Adrenal gland (tissue), 12 donors: ENCODE results near the gene RASA3. TPM values are rescaled to one million over a fixed set of nuclear protein-coding genes. Genes with fewer than 3 reads are reported as not detected.

Source experiments
- DNase-seq, 7 donors: peaks; one replicate each; pipeline ENCODE4 v3.0.0-alpha.2; 2019 to 2020
- H3K27ac ChIP-seq, 5 donors: fragments of 200-600 bp; sonication (generic) in 4 of 5; 1 replicate in 3 of 5; 2 replicates in 2 of 5; pipeline versions ENCODE4 v1.5.1 to v1.8.0; 2016 to 2020; ENCODE audit warnings: mild to moderate bottlenecking in 1 of 5
- H3K27me3 ChIP-seq: fragments of 200-600 bp; 2 replicates; pipeline ENCODE4 v1.8.0; 2021
- H3K36me3 ChIP-seq, 2 donors: fragments of 200-600 bp; replicated peaks in 1 of 2; 1 replicate in 1 of 2; 2 replicates in 1 of 2; pipeline versions ENCODE4 v1.5.1 to v1.8.0; 2018 to 2022
- H3K4me1 ChIP-seq, 2 donors: fragments of 200-600 bp; replicated peaks in 1 of 2; 1 replicate in 1 of 2; 2 replicates in 1 of 2; pipeline versions ENCODE4 v1.5.1 to v1.8.0; 2018 to 2021
- H3K4me3 ChIP-seq, 4 donors: fragments of 200-600 bp; sonication (generic) in 3 of 4; one replicate each; pipeline ENCODE4 v1.5.1; 2016 to 2018
- H3K9me3 ChIP-seq, 3 donors: fragments of 200-600 bp; sonication (generic) in 1 of 3; replicated peaks in 1 of 3; 1 replicate in 2 of 3; 2 replicates in 1 of 3; pipeline versions ENCODE4 v1.5.1 to v1.8.0; 2016 to 2021
- CTCF ChIP-seq, 6 experiments: fragments of 450-650 bp in 4 of 6; fragments of 200-600 bp in 2 of 6; sonication (generic) in 1 of 6; IDR thresholded peaks; 1 replicate in 5 of 6; 2 replicates in 1 of 6; pipeline versions ENCODE4 v1.5.1 to v1.8.0; 2016 to 2021; ENCODE audit warnings: antibody characterized with exemption in 6 of 6, mild to moderate bottlenecking in 2 of 6, moderate library complexity in 1 of 6
- POLR2A ChIP-seq, 2 donors: fragments of 450-650 bp; IDR thresholded peaks; one replicate each; pipeline ENCODE4 v1.6.1; 2017; ENCODE audit warnings: antibody characterized with exemption in 2 of 2, mild to moderate bottlenecking in 2 of 2, moderate library complexity in 1 of 2
- WGBS, 4 donors: extraction: QIAGEN DNeasy Blood & Tissue Kit in 2 of 4; methylation state at CpG; one replicate each; pipeline versions ENCODE4 v1.1.5 to v1.1.7; 2013 to 2017; 5-methylcytosine and 5-hydroxymethylcytosine counted together
- intact Hi-C, 2 donors: fragments of 100-400 bp; cut with DNase I; formaldehyde crosslinking; loops; one replicate each; pipeline versions ENCODE4 v1.14.1 to v1.15.0; 2022 to 2023
- polyA plus RNA-seq, 3 donors: library from polyadenylated mRNA; stranded (reverse); fragments of 200-250 nt in 2 of 3; fragments of 350-450 nt in 1 of 3; fragmentation: Illumina TruSeq in 1 of 3; extraction: RNeasy Lipid Tissue Mini Kit (QIAGEN cat#74804) in 1 of 3; gene quantifications; one replicate each; pipeline ENCODE4 v1.2.3, GENCODE V29; 2013 to 2014
- total RNA-seq, 9 donors: library from RNA; depleted of rRNA in 4 of 9; stranded (reverse); fragments of >200 nt in 4 of 9; fragments of 120-200 nt in 1 of 9; fragmentation: NEBNext Ultra II Directional in 1 of 9; extraction: Animal tissue kit (Norgen Biotek cat#: 25700) in 1 of 9; gene quantifications; one replicate each; pipeline versions ENCODE4 v1.1.0 to v1.2.4, GENCODE V29; 2013 to 2023
- donor health status: healthy with polysubstance abuse.
- donor health status: Bipolar disorder and iron deficiency.
- donor health status: DM: yes; HTN: yes; CAD: no.
- donor health status: DM: no; HTN: no; CAD: no.
- donor health status: DM: no; HTN: no; CAD: no.
- donor health status: DM: yes; HTN: yes; CAD: no.

RASA3 gene
- total and polyA plus RNA-seq, 12 donors: 2.2 to 11.7 (median 7.3) TPM

- H3K27ac ChIP-seq: no peak overlapping the region
- TF ChIP-seq POLR2A (IDR thresholded peaks at IDR 0.05): no peak
- TF ChIP-seq CTCF (IDR thresholded peaks at IDR 0.05): no peak
- no peaks in the 10 kb centered on the region for H3K36me3 ChIP-seq
- intact Hi-C loops: no loop called here
- WGBS, 4 donors: 58 to 84% (median 75%) methylated on average over 10 to 11 of the region's 11 CpGs
- no peaks in the 10 kb centered on the region for H3K9me3 ChIP-seq
- H3K4me1 ChIP-seq: no peaks in the 10 kb centered on the region
- no peak overlapping the region for H3K4me3 ChIP-seq
- DNase-seq: no peak
- no peaks in the 10 kb centered on the region for H3K27me3 ChIP-seq
These were observed 25.6 kb upstream of the RASA3 start for GRCh38 chr13:114157869-114158495.

DNA sequence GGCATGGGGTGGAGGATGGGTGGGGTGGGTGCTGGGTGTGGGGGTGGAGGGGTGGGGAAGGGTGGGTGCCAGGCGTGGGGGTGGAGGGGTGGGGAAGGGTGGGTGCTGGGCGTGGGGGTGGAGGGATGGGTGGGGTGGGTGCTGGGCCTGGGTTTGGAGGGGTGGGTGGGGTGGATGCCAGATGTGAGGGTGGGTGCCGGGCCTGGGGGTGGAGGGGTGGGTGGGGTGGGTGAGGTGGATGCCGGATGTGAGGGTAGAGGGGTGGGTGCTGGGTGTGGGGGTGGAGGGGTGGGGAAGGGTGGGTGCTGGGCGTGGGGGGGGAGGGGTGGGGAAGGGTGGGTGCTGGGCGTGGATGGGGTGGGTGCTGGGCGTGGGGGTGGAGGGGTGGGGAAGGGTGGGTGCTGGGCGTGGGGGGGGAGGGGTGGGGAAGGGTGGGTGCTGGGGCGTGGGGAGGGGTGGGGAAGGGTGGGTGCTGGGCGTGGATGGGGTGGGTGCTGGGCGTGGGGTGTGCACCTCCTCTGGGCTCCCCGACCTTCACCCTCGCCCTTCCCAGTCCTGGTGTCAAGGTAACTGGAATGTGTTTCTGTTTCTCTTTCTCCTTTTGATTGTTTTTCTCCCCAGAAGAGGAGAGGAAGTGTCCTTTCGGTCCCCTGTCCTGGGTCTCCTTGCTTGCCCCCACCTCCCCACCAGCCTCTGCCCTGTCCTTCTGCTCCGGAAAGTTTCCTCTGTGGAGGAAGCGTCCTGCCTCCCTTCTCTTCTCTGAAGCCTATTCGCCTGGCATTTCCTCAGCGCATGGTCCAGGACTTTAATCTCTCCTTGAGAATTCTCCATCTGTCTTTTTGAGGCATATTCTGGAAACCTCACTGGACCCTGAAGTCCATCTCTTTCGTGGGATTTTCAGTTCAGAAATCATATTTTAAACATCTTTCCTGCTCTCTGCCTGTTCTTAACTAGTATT is 23.8 kb upstream of the RASA3 start:
- intact Hi-C loops: no loop called here
- no peak for TF ChIP-seq CTCF (IDR thresholded peaks at IDR 0.05)
- no peak for TF ChIP-seq POLR2A (IDR thresholded peaks at IDR 0.05)
- no peak overlapping the region for H3K27ac ChIP-seq
- no peaks in the 10 kb centered on the region for H3K4me1 ChIP-seq
- no peaks in the 10 kb centered on the region for H3K9me3 ChIP-seq
- H3K36me3 ChIP-seq: no peaks in the 10 kb centered on the region
- 31 to 58% (median 46%) methylated on average over 10 to 19 of the region's 19 CpGs for WGBS, 4 donors
- DNase-seq: no peak
- no peak overlapping the region for H3K4me3 ChIP-seq
- no peaks in the 10 kb centered on the region for H3K27me3 ChIP-seq

GRCh38 chr13:114155320-114155719 is 22.9 kb upstream of the RASA3 start:
- WGBS, 4 donors: 73 to 81% methylated on average over 3 of the region's 3 CpGs; no CpG with 5 or more reads in 2 of the 4 donors
- intact Hi-C loops: no loop called here
- Histone ChIP-seq H3K4me1 (no peaks in the 10 kb centered on the region), H3K27me3 (no peaks in the 10 kb centered on the region), H3K36me3 (no peaks in the 10 kb centered on the region), H3K9me3 (no peaks in the 10 kb centered on the region), H3K4me3 (no peak overlapping the region), H3K27ac (no peak overlapping the region)
- TF ChIP-seq POLR2A (IDR thresholded peaks at IDR 0.05) (no peak), CTCF (IDR thresholded peaks at IDR 0.05) (no peak)
- DNase-seq: no peak

DNA sequence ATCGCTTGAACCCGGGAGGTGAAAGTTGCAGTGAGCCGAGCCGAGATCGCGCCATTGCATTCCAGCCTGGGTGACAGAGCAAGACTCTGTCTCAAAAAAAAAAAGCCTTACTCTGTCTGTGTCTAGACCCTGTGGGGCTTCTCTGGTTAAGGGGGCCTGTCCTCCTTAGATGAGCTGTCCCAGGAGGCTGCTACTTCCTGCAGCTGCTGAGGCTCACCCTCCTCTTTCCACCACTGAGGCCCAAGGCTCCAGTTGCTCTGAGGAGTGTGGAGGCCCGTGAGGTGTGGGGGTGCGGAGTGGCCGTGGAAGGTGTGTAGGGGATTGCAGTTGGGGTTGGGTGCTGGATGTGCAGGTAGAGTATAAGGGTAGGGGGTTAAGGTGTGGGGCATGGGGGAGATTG is 22.1 kb upstream of the RASA3 start:
- Histone ChIP-seq H3K4me3 (no peak overlapping the region), H3K9me3 (no peaks in the 10 kb centered on the region), H3K4me1 (no peaks in the 10 kb centered on the region), H3K27me3 (no peaks in the 10 kb centered on the region), H3K27ac (no peak overlapping the region), H3K36me3 (no peaks in the 10 kb centered on the region)
- intact Hi-C loops: no loop called here
- TF ChIP-seq POLR2A (IDR thresholded peaks at IDR 0.05) (no peak), CTCF (IDR thresholded peaks at IDR 0.05) (no peak)
- DNase-seq: no peak
- 88 to 92% (median 89%) methylated on average over 7 to 9 of the region's 9 CpGs for WGBS, 4 donors
